GM18519 (cell line): Measurements from ENCODE around the gene TPRG1.

Experiments
- ATAC-seq: cut with Tn5 transposase; IDR thresholded peaks from one replicate; pipeline ENCODE4 v1.9.1; 2021; ENCODE audit warnings: mild to moderate bottlenecking, moderate library complexity; ENCODE audit not compliant: unreplicated experiment, low FRiP score

Gene TPRG1

DNA sequence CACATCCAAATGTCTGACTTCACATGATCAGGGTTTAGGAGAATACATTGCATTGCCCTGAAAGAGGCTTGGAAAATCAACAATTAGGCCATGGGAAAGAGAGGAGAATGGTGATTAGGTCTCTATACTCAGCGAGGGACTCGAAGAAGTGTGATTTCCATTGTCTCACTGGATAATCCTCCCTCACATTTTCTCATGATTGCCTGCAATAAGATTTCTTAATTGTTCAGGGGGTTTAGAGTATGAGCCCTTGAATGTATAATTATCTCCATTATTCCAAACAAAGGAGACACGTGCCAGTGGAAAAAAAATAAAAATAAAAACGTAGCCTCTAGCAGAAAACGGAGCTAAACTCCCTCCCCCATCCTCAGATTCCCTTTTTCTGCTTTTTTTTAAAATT, 173.2 kb downstream of the TPRG1 start:
- no peak for ATAC-seq

DNA sequence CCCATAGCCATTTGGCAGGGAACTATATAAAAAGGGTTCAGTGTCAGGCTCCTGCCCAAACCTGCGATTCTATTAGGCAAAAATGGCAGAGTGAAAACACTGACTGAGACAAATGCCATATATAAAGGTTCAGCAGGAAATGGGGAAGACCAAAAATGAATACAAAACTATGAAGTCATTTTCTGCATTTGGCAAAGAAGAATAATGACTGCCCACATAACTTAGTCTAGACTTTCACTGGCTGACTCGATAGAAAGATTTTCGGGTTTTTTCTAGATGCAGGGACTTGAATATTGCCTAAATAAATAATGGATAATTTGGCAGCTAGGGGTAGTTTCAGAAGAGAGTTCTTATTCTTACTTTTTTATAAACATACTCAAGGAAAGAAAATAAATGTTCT, 178.0 kb downstream of the TPRG1 start:
- ATAC-seq = no peak

DNA sequence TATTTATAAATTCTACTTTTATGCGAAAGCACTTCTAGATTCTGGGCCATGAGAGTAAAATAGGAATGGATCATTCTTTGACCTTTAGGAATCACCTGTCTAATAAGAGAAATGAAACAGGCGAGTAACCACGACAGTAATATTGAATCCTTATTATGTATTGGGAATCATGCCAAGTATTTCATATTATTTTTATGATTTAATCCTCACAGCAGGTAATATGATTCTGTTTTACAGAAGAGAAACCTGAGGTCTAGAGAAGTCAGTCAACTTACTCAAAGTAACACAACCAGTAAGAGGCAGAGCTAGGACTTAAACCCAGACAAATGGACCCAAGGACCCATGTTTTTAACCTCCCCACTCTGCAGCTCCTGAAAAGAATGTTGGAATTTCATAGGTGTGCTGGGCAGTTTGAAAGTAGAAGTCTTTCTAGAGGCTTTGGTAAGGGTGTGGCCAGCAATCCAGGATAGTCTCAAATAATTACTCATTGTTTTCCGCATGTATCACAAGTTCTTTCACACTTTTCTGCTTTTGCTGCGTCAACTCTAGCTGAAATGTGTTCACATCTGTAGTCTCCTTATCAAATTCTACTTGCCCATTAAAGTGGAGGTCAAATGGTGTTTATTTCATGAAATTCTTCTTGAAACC, 181.7 kb downstream of the TPRG1 start:
- no peak for ATAC-seq

DNA sequence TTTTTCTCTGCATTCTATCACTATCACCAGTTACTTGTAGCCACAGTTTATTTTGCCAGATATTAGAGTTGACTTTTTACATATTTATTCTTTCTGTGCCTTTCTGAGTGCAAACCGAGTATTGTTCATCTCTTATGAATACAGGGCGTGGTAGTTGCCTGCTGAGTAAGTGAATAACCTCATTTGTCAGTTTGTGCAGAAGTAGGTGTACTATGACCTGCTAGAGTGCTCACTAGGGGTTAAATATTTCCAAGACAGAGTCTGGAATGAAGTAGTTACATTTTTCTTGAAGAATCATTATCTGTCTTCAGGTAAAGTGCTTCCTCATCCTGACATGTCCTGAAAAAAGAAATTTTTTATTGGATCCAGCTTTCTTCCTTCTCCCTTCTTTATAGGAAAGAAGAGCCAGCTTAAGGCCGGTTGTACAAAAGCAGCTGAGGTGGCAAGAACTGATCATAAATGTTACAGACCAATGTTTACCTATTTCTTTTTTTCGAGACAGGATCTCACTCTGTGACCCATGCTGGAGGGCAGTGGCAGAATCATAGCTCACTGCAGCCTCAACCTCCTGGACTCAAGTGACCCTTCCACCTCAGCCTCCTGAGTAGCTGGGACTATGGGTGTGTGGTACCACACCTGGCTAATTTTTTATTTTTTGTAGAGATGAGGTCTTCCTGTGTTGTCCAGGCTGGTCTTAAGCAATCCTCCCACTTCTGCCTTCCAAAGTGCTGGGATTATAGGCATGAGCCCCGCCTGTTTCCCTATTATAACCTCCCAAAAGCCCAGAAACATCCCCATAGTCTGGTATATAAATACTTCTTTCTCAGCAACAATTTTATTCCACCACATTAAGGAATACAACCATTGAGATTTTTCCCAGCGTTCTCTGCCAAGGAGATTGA, 182.5 kb downstream of the TPRG1 start:
- no peak for ATAC-seq

DNA sequence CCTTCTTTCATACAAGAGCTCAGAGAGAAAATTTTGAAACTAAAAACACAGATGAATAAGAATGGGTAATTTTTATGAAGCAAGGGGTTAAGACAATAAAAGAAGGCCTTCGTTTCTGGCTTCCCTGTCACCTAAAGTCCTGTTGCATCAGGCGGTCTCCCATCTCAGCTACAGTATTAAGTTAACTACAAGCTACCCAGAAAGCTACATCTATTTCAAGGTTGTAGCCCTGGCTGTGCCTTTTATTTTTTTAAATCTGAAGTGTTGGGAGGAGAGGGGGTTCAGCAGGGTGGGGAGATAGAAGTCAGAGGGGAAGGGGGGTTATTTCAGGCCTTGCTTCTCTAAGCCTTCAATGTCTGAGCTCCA, 183.3 kb downstream of the TPRG1 start:
- no peak for ATAC-seq

DNA sequence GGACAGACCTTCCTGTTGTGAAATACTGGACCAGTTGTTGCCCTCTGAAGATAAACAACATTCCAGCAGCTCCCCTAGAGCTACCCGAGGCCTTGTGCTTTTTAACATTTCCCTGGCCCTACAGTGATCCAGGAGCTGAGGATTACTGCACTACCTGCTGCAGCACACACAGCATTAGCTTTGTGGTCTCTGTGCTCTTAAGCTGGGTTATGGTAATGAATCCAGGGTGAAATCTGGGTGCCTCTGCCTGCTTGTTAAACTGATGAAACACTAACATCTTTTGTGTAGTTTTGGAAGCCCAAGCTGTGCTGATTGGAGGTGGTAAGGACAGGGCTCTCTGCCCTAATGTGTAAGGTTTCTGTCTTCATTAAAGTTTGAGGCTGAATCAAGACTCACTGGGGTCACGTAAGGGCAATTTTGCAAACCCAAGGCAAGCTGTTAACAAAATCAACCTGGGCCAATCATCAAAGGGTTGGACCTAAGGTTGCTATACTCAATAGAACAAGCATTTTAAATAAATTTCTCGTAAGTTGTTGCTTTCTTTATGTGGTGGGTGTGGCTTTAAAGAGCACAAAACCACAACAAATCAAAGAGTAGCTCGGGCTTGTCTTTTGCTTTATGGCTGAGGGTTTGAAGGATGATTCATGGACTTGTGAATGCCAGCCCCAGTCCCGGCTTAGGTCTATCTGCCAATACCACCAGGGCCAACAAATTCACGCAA, 183.9 kb downstream of the TPRG1 start:
- ATAC-seq = no peak

DNA sequence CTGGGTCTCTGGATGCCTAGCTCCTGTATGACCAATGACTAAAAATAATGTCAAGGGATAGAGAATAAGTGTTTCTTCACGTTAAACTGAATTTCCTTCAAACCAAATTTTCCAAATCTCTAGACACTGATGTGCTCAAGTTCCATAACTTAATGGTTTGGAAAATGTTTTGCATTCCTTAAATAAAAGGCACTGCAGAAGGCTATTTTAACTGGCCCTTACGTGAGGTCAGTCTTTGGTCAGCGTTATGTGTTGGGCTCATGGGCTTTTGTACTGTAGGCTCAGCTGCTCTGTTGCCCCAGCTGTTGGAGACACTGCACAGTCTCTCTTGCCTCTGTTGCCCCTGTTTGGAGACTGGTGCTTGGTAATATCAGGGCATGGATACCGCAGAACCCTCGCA, 188.5 kb downstream of the TPRG1 start:
- no peak for ATAC-seq

DNA sequence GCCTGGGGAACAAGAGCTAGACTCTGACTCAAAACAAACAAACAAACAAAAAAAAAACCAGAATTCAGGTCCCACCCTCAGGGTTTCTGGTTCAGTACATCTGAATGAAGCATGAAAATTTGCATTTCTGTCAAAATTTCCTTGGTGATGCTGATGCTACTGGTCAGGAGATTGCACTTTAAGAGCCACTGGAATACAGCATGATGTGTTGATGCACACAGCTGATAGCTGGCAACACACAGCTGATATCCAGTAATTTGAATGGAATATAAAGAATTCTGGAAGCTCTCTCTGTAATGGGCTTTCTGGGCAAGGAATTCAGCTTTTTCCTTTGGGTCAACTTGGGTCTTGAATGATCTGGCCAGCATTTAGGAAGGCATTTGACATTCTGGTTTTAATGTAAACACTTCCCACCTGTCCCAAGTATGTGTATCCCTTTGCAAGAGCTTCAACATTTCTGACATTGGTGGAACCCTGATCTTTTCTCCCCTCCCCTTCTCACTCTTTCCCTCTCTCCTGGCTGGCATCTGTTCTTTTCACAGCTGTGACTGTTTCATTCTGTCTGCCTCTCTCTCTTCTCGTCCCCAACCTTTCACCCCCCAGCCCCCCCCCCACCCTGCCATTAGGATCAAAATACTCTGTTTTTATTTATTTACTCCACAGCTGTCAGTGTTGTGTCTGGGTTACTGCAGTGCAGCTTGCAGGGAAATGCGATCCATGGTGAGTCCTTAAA, 189.5 kb downstream of the TPRG1 start:
- ATAC-seq = no peak

DNA sequence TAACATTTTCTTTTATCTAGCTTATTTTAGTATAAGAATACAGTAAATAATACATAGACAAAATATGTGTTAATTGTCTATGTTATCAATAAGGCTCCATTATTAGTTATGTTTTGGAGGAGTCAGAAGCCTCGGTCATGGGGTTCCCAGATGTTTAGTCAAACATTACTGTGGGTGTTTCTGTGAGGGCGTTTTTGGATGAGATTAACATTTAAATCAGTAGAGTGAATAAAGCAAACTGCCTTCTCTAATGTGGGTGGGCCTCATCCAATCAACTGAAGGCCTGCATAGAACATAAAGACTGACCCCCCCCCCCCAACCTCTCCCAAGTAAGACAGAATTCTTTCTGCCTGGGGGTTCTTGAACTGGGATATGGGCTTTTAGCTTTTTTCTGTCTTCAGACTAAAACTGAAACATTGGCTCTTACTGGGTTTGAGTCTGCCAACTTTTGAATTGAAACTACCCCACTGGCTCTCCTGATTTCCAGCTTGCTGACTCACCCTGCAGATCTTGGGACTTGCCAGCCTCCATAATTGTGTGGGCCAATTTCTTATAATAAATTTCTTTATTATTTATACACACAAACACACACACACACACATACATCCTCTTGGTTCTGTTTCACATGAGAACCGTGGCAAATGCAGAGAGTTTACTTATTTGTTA, 192.0 kb downstream of the TPRG1 start:
- no peak for ATAC-seq

DNA sequence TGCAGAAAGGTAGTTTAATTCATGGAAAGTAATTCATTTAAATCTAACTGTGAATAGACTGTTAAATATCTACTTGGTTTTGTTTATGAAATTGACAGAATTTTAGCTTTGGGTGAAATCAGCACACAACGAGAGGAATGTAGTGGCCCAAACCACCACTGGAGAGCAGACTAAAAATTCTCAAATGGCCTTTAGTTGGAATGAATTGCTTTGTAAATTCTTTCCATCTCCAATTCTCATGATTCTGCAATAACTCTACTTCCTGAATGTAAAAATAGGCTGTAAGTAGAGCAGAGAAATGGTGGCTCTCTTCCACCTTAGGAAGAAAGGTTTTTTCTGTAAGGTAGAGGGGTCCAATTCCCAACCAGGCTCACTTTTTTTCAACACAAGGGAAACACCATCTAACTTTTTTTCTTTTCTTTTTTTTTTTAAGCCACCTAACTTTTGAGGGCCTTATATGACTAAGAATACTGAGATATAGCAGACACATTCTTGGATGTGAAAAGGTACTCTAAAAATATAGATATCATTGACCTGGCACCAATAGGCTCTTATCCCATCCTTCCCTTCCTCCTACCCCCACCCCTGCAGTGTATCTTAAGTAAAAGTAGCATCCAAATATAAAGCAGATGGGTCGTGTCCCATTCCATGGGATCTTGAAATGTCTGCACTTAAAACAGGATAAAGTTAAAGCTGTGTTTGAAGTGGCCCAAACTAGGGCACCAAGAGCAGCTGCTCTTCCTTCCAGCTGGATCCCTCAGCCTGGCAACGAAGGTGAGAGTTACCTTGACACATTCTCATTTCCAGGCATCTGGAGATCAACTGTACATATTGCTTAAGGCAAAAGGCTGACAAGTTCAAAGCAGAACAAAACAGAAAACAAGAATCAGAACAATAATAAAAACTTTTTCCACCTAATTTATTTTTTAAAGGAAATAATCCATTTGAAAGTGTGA, 194.1 kb downstream of the TPRG1 start:
- no peak for ATAC-seq

DNA sequence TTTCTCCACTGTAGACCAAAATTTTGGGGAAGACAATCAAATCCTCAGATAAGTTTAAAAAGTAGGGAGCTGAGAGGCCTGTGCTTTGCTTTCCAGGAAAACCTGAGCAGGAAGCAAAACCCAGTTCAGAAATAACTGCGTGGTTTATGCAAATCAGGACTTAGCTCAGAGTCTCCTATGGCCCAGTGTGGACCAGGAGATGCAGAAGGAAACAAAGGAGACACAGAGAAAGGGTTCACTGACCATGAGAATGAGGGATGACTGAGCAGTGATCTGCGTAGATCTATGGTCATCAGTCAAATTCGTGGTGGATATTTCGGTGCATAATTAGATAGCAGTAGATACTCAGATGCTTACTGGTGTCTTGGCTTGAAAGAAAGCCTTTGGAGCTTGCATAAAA, 196.6 kb downstream of the TPRG1 start:
- ATAC-seq = no peak

DNA sequence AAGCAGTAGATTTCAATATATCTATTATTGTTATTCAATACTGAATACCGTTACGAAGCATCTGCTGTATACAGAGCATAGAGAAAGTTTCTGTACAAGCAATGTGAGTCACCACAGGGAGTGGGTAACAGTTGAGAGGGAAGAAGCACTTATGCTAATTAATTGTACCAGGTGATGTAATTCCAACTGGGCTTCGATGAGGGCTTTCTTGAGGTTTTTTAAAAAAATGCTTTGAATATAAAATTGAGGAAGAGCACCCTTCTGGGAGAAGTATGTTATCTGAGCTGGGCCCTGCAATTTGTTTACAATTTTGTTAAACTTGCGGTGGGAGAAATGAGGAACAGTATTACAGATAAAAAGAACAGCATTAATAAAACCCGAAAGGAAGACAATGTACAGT, 197.9 kb downstream of the TPRG1 start:
- ATAC-seq = no peak

DNA sequence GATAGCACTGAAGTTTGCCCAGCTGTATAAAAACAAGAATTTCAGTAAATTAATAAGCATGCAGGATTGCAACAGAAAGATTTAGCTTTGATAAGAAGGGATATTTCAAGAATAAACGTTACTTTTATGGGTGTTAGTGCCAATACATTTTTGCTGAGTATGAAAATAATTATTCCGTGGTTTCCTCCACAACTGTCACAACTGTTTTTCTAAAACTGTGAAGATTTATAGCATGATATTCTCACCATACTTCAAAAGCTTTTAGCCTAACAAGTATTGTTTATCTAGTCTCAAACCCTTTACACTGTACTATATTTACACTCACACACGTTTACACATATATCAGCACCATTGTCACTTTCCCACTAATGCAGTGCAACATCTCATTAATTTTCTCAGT, 200.5 kb downstream of the TPRG1 start:
- ATAC-seq = no peak
